ENCODE measurements around the gene ROBO1.

GRCh38 chr3:78839693-78840092, 928.1 kb downstream of the ROBO1 start:
- TF ChIP-seq CTCF (IDR thresholded peaks at IDR 0.05) = no peak
- TF ChIP-seq ZFX (IDR thresholded peaks at IDR 0.05; ENCODE audit: borderline replicate concordance) = no peak
